ENCODE results near the gene ANKRD35.
A peak's percentile ranks its signal among the peaks of the same experiment; 100 is the strongest.

Gene ANKRD35

DNA sequence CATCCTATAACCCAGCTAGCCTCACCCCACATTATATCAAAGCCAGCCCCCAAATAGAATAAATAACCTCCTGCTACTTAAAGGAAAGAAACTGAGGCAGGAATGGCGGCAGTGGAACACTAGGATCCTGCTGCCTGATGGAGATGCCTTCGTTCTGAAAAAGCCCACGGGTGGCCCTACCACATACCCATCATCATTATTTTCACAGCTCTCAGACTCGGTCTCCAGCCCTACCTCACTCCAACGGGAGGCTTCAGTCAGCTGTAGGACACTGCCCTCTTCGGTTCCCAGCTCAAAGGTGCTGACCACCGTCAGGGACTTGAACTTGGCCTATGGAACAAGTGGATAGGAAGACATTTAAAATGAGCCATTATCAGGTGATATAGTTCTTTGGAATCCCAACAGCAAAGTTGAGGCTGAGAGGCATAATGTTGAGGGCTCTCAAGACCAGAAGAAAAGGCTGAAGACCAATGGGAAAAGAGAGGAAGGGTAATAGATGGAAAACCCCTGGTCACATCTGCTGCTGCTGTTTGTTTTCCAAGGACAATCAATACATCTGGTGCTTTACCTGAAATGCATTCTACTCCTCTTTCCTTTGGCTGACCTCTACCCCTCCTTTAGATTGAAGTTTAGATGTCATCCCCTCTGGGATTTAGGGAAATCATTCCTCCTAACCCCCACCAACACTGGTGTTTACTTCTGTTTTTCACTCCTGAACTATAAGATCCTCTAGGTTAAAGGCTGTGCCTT lies 7.8 kb upstream of the ANKRD35 start:
- no peak for DNase-seq

DNA sequence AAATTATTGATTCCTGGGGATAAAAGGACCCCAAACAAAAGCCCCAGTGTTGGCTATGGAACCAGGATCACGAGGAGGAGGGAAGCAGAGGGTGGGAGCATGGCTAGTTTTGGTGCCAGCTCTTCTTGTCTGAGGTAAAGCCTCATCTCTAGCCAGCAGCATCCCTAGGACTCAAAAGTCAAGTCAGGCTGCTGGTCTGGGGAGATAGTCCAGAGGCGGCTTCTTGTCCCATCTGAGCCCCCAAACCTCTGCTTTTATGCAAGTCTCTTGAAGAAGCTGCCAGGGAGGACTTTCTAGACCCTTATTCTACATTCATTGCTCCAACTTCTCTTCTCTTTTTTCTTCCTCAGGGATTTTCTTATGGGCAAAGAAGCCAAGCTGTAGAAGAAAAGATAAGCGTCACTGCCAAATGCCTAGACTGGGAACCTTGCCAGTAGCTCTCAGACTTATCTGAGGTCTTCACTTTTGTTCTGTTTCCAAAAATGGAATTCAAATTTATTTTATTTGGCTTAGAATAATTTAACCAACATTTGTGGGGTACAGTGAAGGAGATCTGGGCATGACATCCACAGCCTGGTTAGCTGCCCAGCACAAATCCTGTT lies 6.9 kb upstream of the ANKRD35 start:
- no peak for DNase-seq

DNA sequence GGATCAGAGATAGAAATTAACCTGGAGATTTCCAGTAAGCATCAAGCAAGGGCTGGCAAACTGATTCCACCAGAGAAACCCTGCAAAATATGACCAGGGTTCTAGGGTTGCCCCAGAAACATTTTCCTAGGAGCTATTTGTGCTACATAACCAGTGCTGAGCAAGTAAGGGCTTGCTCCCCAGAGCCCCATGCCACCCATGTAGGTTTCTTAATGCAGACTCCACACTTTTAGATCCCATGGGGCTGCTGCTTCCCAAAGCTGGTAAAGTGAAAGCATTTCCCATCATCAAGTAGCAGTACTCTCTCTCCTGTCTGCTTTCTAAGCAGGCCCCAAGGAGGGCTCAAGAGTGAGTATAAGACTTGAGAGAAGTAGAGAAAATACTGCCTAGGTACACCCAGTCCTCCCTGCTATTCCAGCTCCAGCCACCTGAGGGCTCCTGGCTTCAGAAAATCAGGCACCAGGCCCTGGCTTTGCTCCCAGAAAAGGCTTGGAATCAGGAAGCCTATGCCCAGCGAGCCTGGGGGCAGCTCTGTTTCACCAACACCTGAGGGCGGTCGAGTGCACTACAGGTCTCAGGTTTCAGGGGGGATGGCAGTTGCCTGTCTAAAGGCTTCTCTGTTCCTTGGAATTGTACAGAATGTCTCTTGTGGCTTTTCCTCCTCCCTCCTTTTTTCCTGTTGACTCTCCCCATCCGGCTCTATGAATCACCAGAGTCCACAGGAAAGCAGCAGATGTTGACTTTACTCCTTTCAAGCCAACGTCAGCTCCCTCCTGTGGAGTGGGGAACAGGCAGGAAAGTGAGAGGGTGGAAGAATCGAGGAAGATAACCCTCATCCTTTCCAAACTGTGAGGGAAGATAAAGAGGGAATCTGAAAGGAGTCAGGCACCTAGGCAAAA lies 6.2 kb upstream of the ANKRD35 start:
- peak; percentile 33 to 43 for DNase-seq

DNA sequence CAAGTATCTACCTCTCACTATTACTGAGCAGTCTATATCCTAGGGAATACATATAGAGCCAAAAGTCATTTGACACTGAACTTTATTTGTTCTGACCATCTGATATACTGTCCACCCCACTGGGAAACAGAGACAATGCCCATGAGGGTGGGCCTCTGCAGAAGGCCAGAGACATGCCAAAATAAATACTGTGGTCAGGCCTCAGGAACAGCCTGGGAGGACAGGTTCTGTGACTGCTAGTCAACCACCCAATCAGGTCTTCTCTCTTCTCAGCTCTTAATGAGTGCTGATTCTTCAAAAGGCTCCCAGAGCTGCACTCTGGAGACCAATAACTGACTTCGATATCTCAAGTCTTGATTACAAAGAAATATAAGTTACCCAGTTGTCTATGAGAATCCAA lies 5.5 kb upstream of the ANKRD35 start:
- DNase-seq: no peak

DNA sequence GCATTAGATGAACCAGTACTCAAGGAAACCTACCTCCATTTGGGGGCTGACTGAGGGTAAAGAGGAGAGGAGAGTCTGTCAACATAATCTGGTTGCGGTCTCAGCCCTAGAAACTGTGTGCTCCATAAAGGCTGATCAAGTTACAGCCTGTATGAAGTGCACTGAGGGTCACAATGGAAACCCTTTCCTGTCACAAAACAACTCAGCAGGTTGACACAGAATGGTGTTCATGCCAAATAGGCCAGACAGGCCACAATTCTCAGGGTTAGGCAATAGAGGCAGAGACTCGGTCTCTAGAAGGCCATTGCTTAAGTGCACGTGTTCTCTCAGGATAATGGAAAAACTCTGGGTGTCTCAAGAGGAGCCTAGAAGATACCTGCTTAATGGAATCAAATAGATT lies 4.1 kb upstream of the ANKRD35 start:
- DNase-seq: no peak

DNA sequence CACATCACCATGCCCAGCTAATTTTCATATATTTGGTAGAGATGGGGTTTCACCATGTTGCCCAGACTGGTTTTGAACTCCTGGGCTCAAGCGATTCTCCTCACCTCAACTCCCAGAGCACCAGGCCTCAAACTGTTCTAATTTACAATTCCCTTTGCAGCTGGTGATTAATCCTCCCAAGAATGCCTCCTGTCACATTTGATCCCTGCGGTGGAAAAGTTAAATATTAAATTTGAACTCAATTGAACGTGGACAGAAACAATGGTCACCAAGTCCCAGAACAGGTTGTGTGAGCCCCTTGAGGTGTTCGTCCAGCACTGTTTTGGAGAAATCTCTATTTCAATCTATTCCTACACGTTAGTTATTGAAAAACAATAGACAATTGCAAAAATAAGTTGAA lies 2.0 kb upstream of the ANKRD35 start:
- no peak for DNase-seq

DNA sequence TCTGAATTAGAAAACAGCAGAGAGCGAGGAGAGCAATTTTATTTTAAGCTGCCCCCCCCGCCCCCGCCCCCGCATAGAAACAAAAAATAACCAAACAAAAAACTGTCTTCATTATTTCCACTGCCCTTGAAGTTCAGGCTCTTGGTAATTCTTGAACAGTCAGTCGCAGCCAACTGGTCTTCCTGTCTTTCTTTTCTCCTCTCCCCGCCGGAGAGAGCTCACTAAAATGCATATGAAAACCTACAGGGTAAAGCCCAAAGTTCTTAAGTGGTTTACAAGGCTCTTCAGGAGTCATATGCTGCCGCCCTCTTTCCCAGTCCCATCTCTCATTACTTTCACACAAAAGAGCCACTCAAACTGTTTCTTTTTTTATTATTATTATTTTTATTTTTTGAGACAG lies 1.1 kb upstream of the ANKRD35 start:
- no peak for DNase-seq

DNA sequence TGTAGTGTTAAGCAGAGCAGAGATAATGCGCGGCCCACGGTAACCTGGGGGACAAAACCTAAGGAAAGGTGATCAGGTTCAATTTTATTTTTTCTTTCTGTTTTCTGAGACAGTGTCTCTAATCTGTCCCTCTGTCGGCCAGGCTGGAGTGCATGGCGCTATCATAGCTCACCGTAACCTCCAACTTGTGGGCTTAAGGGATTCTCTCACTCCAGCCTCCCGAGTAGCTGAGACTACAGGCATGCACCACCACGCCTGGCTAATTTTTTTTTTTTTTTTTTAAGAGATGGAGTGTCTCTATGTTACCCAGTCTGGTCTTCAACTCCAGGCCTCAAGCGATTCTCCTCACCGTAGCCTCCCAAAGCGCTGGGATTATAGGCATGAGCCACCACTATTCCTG lies 724 bp upstream of the ANKRD35 start:
- no peak for DNase-seq

DNA sequence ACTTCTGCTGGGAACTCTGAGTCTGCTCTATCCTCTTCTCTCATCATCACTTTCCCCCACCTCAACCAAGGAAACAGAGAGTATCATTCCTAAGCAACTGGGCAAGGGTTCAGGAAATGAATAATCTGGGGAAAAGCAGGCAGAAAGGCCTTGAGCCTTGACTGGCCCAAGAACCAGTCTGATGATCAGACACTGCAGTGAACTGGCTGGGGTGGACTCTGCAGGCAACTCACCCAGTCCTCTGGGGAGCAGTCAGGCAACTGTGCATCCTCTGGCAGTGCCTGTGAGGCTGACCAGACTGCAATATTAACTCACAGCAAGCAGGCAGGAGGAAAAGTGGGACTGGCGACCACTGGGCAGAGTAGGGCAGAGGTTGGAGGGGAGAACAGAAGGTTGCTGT lies 991 bp downstream of the ANKRD35 start:
- no peak for DNase-seq

DNA sequence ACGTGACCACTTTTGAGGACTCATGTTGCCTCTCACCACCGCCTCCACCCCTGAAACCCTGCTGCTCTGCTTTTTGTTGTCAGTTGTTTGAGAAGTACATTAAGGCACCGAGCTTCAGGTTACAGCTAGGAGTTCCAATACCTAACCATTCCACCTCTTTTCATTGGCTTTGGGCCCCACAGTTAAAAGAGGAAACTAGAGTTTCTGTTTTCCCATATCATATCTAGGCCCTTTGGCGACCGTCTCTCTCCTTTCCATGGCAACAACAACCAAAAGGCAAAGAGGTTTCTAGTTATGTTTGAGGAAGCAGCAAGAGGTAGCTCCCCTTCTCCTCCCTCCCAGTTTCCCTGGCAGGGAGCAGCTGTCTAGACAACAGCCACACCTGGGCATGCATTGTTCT lies 5.9 kb downstream of the ANKRD35 start:
- DNase-seq: no peak

DNA sequence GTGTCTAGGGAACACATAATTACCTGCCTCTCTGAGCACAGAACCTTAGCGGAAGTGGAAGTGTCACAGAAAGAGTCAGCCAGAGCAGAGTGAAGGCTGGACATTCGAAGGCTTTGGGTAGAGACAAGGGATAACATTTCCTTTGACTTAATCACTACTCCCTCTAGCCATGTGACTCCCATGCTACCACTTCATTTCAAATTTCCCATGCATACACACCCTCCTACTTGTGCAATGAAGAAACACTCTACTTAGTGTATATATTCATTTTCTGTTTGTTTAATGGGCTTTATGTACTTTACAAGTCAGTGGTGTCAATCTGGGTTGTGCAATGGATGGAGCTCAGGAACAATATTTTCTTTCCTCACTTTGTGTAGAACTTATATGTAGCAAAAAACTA lies 6.9 kb downstream of the ANKRD35 start:
- no peak for DNase-seq

DNA sequence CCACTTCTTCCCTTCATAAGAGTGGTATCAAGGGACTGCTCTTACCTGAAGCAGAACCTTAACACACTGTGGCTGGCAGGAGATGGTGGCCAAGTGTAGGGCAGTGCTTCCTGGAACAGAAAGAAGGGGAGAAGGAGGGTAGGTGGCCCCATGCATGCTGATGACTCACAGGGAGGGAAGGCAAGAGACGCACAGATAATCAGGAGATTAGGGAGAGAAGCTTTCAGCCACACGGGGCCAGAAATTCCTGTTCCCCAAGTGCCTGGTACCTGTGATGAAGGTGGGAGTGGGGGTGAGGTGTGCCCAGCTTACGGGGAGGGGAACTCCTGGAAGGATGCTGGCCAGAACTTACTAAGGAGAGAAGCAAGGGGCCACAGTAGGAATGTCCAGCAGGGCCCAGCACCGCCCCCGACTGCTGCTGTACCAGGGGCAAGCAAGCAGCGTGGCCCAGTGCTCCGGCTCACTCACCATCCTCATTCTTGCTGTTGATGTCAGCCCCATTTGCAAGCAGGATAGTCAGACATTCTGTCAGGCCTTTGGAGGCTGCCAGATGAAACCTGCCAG lies 7.7 kb downstream of the ANKRD35 start:
- no peak for DNase-seq

DNA sequence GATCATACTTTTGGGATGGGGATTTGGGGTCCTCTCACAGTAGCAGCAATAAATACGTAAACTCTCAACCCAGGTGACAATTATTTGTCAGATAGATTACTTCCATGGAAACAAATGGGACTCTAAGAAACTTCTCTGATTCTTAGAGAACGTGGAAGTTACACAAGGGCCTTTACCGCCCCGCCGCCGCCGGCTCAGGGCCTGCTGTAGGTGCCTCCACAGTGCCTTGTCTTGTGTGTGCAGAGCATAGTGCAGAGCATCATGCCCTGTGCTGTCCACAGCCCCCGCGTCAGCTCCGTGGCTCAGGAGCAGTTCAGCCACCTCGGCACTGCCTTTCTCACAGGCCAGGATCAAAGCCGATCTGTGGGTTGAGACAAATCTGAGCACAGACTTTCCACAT lies 11.0 kb downstream of the ANKRD35 start:
- no peak for DNase-seq

DNA sequence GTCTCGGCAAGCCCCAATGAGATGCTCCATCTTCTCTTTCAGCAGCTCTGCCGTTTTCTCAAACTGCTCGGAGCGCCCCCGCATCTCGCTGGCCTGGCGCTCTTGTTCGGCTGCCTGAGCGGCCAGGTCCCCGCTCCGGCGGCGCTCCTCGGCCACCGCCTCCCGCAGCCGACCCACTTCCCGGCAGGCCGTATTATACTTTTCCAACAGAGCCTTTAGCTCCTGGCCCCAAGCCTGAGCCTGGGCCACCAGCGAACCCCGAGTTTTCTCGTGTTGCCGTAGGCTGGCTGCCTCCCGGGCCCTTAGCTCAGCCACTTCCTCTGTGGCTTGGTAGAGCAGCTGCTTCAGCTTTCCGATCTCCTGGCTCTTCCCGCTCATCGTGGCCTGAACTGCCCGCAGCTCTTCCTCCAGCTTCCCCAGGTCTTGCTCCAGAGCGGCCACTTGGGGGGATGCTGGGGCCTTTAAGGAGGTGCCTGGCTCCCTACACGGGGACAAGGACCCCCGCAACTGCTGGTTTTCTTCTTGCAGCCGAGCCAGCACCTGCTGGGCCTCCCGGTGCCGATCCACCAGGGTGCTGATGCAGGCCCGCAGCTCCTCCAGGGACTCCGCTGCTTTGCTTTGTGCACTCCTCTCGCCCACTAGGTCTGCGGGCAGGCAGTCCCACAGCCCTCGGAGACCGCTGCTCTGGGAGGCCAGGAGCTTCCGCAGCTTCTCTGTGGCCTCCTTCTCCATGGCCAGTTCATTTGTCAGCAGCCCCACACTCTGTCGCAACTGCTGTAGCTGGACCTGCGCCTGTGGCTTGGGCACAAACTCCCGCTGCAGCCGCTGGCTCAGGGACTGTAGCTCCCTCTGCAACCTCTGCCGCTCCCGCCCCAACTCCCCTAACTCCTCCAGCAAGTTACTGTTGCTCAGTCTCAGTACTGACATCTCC lies 13.4 kb downstream of the ANKRD35 start:
- peak; percentile 10 to 28 for DNase-seq

DNA sequence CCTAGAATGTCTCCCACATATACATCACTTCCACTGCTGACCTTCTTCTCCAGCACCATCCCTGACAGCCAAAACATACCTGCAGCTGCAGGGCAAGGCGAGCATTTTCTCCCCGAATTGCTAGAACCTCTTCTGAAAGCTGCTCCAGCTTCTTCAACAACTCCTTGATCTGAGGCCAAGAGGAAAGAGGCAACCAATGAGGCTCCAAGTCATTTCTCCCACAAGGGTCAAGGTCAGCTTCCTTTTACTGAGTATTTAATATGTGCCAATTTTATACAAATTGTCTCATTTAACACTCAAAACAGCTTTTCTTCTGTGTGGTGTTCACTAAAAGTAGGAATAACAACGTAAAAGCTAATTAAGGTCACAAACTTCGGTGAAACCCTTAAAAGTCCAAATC lies 17.4 kb downstream of the ANKRD35 start:
- no peak for DNase-seq

DNA sequence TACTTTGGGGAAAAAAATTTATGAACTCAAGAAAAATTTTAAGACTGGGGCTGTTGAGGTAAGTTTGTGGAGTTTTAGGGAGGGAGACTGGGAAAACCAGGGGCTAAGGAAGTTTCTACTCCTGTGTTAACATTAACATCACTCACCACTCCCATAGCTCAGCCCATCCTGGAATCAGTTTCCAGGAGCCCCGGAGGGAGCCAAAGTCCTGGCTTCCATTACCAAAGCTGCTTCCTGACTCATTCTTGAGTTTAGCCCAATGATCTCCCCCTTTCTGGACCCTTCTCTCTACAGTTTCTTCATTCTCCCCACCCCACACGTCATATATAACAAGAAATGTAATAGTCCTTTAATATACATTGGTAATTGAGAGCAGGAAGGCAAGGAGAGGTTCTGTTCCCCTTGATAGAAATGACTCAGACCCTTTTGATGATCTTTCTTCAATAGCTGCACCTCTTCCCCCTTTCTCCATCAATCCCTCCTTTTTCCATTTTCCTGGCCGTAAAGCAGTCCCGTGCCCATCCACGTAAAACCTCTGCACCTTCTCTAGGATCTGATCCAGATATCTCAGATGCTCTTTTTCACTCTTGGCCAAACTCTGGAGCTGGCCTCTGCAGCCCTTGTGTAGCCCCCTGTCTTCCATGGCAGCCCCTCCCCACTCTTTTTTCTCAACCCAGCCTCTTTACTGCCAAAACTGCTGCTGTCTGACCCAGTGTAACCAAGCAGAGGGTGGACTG lies 22.2 kb downstream of the ANKRD35 start:
- no peak for DNase-seq

DNA sequence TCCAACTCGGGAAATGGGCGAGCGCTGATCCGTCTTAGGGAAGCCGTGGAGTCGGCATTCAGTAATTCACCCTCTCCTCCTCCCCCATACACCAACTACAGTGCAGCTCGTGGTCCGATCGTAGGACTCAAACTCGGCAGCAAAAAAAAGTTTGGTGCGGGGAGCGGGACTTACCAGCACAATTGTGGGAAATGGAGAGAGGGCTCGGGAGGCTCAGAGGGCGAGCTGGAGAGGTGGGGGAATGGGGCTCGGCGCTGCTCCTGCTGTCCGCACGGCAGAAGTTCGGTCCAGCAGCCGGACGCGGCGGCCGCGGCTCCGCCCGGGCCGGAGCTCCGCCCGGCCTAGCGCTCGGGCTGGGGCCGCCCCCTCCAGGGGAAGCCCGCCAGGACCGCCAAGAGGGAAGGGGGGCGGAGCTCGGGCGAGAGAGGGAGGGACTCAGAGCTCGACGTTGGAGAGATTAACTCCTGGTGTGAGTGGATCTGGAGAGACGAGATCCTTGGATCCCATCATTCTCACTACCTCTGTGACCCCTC lies 26.1 kb downstream of the ANKRD35 start:
- peak; percentile 68 to 75 for DNase-seq

DNA sequence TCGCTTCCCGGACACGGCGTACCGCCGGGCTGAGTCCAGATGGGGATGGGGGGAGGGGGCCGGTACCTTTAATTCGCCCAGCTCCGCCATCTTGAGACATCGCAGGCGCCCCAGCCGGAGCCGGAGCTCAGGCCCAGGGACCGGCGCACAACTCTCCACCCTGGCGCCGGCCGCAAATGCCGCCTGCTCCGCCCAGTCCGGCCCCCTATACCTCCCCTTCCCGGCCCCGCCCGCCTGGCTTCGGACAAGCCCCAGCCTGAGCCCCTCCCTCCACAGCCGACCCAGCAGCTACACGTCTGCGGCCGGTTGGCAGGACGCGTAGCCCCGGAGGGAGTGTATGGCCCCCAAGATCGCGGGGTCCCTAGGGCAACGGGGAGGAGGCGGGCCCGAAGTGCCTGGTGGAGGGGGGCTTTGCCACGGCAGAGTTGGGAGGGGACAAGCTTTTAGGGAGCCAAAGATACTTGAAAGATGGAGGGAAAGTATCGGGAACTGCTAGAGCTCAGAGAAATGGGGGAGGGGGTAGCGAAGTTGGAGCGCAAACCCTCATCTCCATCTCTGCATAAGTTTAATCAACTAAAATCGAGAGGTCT lies 26.7 kb downstream of the ANKRD35 start, which contains the start of gene PIAS3:
Gene PIAS3, minus strand, starts transcription at position 181 of the 590 bp plus-strand sequence. Its CDS starts 91 bp downstream, at position 90.
- DNase-seq: peak; percentile 74 to 84

DNA sequence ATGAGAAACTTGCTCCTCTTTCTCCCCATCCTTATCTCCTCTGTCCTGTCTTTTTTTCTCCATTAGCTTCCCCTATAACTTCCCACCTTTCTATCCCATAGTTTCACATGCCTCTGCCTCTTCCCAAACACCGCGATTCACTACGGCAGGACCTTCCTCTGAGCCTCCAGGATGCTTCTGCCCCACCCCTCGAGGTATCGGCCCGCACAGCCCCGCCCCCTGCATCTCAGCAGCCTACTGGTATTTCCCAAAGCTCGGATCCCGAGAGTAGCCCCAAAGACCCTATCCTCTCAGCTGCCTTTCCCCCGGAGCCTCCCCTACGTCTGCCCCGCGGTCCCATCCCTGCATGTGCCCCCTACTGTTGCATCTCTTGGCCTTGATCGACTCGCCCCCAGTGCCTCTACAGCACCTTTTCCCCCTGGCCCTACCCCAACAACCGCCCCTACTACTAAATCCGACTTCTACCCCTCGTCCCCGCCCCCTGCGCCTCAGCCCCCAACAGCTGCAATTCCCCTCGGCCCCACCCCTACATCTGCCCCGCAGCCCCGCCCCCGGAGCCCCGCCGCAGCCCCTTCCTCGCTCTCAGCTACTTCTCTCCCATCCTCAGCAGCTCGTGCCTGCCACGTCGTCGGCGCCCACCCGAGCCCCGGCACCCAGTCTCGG lies 27.3 kb downstream of the ANKRD35 start:
- DNase-seq: peak; percentile 53 to 63

DNA sequence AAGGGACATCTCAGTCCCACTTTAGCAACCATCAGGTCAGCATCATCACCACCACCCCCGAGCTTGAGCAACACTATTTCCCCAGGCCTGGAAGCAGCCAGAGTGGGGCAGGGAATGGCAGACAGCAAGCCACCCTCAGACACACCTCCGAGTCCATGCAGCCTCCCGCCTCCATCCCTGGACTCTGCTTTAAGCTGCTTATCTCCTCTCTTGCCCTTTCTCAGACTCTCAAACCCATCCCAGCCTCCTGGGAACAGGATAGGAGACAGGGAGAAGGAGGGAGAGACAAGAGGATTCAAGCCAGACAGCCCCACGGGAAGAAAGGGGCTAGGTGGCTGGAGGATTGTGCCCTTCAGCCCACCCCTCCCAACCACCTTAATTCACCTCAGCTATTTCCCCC lies 28.5 kb downstream of the ANKRD35 start:
- no peak for DNase-seq

Measured in stimulated activated CD4-positive, alpha-beta T cell treated with anti-CD3 and anti-CD28 coated beads, Interleukin-4, amount 100 ng/mL, for 4 hours (primary cell).